ENCODE data around the gene GFY.

- TF ChIP-seq CTCF (IDR thresholded peaks at IDR 0.05; ENCODE audit: low read length) (no peak), EZH2 (IDR thresholded peaks at IDR 0.05; ENCODE audit: borderline replicate concordance, low read length) (no peak)
Observed at GRCh38 chr19:49398001-49398615, 27.1 kb upstream of the GFY start.
